Kidney epithelial cell (primary cell): Measurements from ENCODE around the gene ZP2. TPM values are rescaled to one million over a fixed set of nuclear protein-coding genes. Genes with fewer than 3 reads are reported as not detected.

Experiments used
- DNase-seq: peaks from one replicate; pipeline ENCODE4 v3.0.0-alpha.2; 2010; ENCODE audit warnings: low read depth
- H3K27me3 ChIP-seq: 2 replicates; pipeline ENCODE4 v1.6.0; 2011; ENCODE audit warnings: low read length; ENCODE audit not compliant: control insufficient read depth, insufficient read depth
- H3K36me3 ChIP-seq: 2 replicates; pipeline ENCODE4 v1.5.1; 2011; ENCODE audit warnings: low read length; ENCODE audit not compliant: control insufficient read depth, insufficient read depth
- H3K4me3 ChIP-seq: 2 replicates; pipeline ENCODE4 v1.5.1; 2011; ENCODE audit warnings: low read depth, mild to moderate bottlenecking, control low read depth, low read length
- total RNA-seq: library from RNA; depleted of rRNA; stranded (reverse); fragments of >200 nt; gene quantifications from 2 replicates; pipeline ENCODE4 v1.2.3, GENCODE V29; 2015
- TF ChIP-seq, protein P1 (sequence below): IDR thresholded peaks from 2 replicates; pipeline ENCODE4 v1.5.1; 2011; ENCODE audit warnings: mild to moderate bottlenecking, moderate library complexity, low read length, control low read depth, inconsistent platforms; ENCODE audit not compliant: insufficient read depth, poor library complexity, severe bottlenecking

ZP2 gene
- total RNA-seq, 1 donor from 2014 or later: not detected

DNA sequence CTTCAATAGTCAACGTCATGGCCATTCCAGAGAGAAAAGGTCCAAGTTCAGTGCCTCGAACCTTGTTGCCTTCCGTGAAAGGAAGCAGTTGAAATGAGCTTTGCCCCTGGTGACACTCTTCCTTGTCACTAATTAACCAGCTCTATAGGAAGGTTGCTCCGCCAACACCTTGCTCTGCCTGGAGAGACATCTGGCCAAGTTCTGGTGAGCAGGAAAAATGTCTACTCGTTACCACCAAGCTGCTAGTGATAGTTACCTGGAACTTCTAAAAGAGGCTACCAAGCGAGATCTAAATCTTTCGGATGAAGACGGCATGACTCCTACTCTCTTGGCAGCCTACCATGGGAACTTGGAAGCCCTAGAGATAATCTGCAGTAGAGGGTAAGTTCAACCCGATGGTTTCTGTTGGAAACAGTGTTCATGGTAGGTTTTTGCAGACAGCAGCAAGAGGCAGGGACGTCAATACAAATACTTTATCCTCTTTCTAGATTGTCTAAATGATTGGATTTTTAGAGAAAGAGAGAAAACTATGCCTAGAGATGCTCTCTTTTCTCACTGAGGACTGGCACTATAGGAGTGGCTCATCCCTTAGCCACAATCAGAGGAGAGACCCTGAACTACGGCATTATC lies 22.3 kb upstream of the ZP2 start, which contains the start of gene ANKS4B:
Gene ANKS4B (plus strand): TSS at position 179 of the 630 bp plus-strand sequence. CDS start 39 bp downstream, at position 218.
- H3K36me3 ChIP-seq: no peaks in the 10 kb centered on the region
- DNase-seq: no peak
- TF ChIP-seq, protein P1, sequence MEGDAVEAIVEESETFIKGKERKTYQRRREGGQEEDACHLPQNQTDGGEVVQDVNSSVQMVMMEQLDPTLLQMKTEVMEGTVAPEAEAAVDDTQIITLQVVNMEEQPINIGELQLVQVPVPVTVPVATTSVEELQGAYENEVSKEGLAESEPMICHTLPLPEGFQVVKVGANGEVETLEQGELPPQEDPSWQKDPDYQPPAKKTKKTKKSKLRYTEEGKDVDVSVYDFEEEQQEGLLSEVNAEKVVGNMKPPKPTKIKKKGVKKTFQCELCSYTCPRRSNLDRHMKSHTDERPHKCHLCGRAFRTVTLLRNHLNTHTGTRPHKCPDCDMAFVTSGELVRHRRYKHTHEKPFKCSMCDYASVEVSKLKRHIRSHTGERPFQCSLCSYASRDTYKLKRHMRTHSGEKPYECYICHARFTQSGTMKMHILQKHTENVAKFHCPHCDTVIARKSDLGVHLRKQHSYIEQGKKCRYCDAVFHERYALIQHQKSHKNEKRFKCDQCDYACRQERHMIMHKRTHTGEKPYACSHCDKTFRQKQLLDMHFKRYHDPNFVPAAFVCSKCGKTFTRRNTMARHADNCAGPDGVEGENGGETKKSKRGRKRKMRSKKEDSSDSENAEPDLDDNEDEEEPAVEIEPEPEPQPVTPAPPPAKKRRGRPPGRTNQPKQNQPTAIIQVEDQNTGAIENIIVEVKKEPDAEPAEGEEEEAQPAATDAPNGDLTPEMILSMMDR: no peak
- no peaks in the 10 kb centered on the region for H3K27me3 ChIP-seq
- no peak within 1 kb of the TSS for H3K4me3 ChIP-seq

DNA sequence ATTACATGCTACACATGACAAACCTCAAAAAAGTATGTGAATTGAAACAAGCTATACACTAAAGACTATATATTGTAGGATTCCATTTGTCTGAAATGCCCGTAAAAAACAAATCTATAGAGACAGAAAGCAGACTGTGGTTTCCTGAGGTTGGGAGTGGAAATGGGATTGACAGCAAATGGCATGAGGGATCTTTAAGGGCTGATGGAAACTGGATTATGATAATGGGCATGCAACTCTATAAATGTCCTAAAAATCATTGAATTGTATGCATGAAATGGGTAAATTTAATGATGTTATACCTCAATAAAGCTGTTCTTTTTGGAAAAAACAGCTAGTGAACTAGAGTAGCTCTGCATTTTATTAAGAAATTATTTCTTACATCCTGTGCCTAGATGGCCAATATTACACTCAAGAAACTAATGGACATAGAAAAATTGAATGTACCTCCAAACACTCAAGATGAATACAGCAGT lies 21.7 kb upstream of the ZP2 start:
- TF ChIP-seq, protein P1: no peak

DNA sequence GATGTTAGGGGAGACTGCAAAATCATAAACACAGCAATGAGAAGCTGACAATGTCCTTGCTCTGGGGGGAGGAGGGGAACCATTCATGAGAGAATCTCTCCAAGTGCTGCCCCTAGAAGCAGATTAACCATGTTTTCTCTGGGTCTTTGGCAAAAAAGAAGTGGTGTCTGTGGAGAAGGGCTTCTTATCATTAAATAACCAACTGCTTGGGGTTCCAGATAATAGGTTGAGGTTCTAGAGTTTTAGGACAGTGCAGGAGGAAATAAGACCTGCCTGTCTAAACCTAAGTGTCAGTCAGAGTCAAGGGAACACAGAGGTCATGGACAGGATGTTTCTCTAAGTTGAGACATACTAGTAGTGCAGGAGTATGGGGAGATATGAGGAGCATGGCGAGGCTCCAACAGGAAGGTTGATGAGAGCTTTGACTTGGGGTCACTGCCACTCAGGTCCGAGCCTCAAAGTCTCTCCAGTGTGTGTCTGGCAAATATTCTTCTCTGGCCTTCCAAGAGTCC lies 17.0 kb upstream of the ZP2 start:
- TF ChIP-seq, protein P1: no peak
- Histone ChIP-seq H3K27me3 (no peaks in the 10 kb centered on the region), H3K36me3 (no peaks in the 10 kb centered on the region)

More for the DNA sequence above, 21.7 kb upstream of the ZP2 start:
- Histone ChIP-seq H3K36me3 (no peaks in the 10 kb centered on the region), H3K4me3 (no peak overlapping the region), H3K27me3 (no peaks in the 10 kb centered on the region)
- no peak for DNase-seq

DNA sequence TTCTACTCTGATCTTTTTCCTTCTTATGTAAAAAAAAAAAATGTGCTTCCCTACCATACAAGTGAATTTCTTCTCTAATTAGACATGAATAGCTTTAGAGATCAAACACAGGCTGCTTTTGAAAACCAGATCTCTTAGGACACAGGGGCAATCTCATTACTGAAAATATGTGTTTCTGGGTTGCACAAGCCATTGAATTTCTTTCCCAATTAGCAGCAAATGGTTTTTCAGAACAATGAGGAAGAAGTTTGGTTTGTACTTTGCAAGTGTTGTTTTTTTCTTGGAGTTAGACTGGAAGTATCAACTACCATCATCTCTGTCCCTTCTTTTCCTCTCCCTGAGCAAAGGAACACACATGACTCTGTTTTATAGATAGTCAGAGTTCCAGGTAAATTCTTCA lies 16.5 kb upstream of the ZP2 start:
- no peak for DNase-seq
- H3K36me3 ChIP-seq: no peaks in the 10 kb centered on the region
- H3K27me3 ChIP-seq: no peaks in the 10 kb centered on the region
- TF ChIP-seq, protein P1: no peak
- H3K4me3 ChIP-seq: no peak overlapping the region

More for the DNA sequence above, 17.0 kb upstream of the ZP2 start:
- no peak for DNase-seq
- H3K4me3 ChIP-seq: no peak overlapping the region

DNA sequence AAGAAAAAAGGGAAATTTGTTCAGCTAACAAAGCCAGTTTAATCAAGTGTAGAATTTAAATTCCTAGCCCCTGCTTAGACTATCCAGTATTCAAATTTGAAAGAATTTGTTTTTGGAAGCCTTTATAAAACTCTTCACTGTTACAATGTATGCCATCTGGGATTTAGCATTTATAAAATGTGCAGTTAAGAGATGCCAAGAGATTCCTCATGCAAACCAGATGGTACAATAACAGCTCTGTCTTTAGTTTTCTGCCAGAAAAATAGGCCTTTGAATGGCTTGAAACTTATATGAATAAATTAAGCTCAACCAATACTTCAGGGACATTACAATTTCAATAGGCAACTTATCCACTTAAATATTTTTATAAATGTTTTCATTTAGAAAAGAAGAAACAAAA lies 15.4 kb upstream of the ZP2 start:
- TF ChIP-seq, protein P1: no peak
- H3K27me3 ChIP-seq: no peaks in the 10 kb centered on the region
- H3K4me3 ChIP-seq: no peak overlapping the region

More for the DNA sequence above, 15.4 kb upstream of the ZP2 start:
- H3K36me3 ChIP-seq: no peaks in the 10 kb centered on the region
- no peak for DNase-seq
